Tibial artery (tissue), 4 donors: ENCODE results near the gene NCKIPSD.

Experiments used
- DNase-seq, 2 donors: peaks; one replicate each; pipeline ENCODE4 v3.0.0-alpha.2; 2019
- H3K27ac ChIP-seq, 2 donors: fragments of 200-600 bp; sonication (generic) in 1 of 2; 1 replicate in 1 of 2; 2 replicates in 1 of 2; pipeline ENCODE4 v1.5.1; 2018 to 2019; ENCODE audit warnings: mild to moderate bottlenecking in 1 of 2
- H3K27me3 ChIP-seq, 2 donors: fragments of 200-600 bp; sonication (generic) in 1 of 2; one replicate each; pipeline versions ENCODE4 v1.5.1 to v1.6.0; 2016 to 2019
- H3K36me3 ChIP-seq, 3 donors: fragments of 200-600 bp; sonication (generic) in 2 of 3; one replicate each; pipeline ENCODE4 v1.5.1; 2016 to 2019; ENCODE audit warnings: mild to moderate bottlenecking in 2 of 3
- H3K4me1 ChIP-seq, 4 donors: fragments of 200-600 bp; sonication (generic) in 2 of 4; 1 replicate in 3 of 4; 2 replicates in 1 of 4; pipeline ENCODE4 v1.5.1; 2016 to 2019
- H3K4me3 ChIP-seq, 2 donors: fragments of 200-600 bp; sonication (generic) in 1 of 2; 1 replicate in 1 of 2; 2 replicates in 1 of 2; pipeline ENCODE4 v1.5.1; 2018 to 2019; ENCODE audit warnings: mild to moderate bottlenecking in 2 of 2
- H3K9me3 ChIP-seq, 3 donors: fragments of 200-600 bp; sonication (generic) in 1 of 3; one replicate each; pipeline ENCODE4 v1.5.1; 2016 to 2019
- CTCF ChIP-seq, 2 experiments: fragments of 200-600 bp in 1 of 2; fragments of 450-650 bp in 1 of 2; IDR thresholded peaks; one replicate each; pipeline ENCODE4 v1.5.1; 2017 to 2019; ENCODE audit warnings: antibody characterized with exemption in 2 of 2, mild to moderate bottlenecking in 1 of 2, moderate library complexity in 1 of 2
- intact Hi-C: fragments of 100-400 bp; cut with DNase I; formaldehyde crosslinking; loops from one replicate; pipeline ENCODE4 v1.15.0; 2023; ENCODE audit warnings: low total_unique reads

The NCKIPSD gene

GRCh38 chr3:48637305-48637704 is 48.4 kb downstream of the NCKIPSD start:
- Histone ChIP-seq H3K9me3 (no peaks in the 10 kb centered on the region), H3K36me3 (peaks cover 12 to 16% (median 12%) of the 10 kb centered on the region in 3 donors)
- no peak for DNase-seq

GRCh38 chr3:48636149-48636655 is 49.5 kb downstream of the NCKIPSD start:
- intact Hi-C loops, result loop anchor here (10.0 kb wide), 1 partner anchor 171 kb away; a partner anchor contains a TSS

More at GRCh38 chr3:48637305-48637704, 48.4 kb downstream of the NCKIPSD start:
- TF ChIP-seq CTCF (IDR thresholded peaks at IDR 0.05), result no peak
- Histone ChIP-seq H3K27me3 (no peaks in the 10 kb centered on the region), H3K27ac (no peak overlapping the region), H3K4me3 (no peak overlapping the region), H3K4me1 (peaks cover 0 to 35% (median 31%) of the 10 kb centered on the region in 4 donors)
- intact Hi-C loops, result loop anchor here (10.0 kb wide), 1 partner anchor 173 kb away; a partner anchor contains a TSS

GRCh38 chr3:48635222-48636021 is 50.3 kb downstream of the NCKIPSD start, which contains the start of gene SLC26A6:
Gene SLC26A6, minus strand, starts transcription at chr3:48635461. Its CDS starts 68 bp downstream, at chr3:48635393.
- DNase-seq, result peak; percentile 96 to 98
- H3K27ac ChIP-seq, result peak within 1 kb of the TSS; percentile 83 to 85
- no peaks in the 10 kb centered on the region for H3K27me3 ChIP-seq
- peaks cover 30 to 34% (median 30%) of the 10 kb centered on the region in 3 donors for H3K36me3 ChIP-seq
- no peaks in the 10 kb centered on the region for H3K9me3 ChIP-seq
- H3K4me3 ChIP-seq, result peak within 1 kb of the TSS; percentile 78 to 90
- peak; percentile 37 to 50 for TF ChIP-seq CTCF (IDR thresholded peaks at IDR 0.05)
- intact Hi-C loops, result loop anchor here (10.0 kb wide), 1 partner anchor 171 kb away; a partner anchor contains a TSS
- H3K4me1 ChIP-seq, result peaks cover 0 to 47% (median 36%) of the 10 kb centered on the region in 4 donors

More at GRCh38 chr3:48636149-48636655, 49.5 kb downstream of the NCKIPSD start:
- Histone ChIP-seq H3K27me3 (no peaks in the 10 kb centered on the region), H3K4me3 (peak overlapping the region; percentile 78 to 90), H3K27ac (peak overlapping the region; percentile 83 to 85), H3K9me3 (no peaks in the 10 kb centered on the region), H3K36me3 (peaks cover 22 to 26% (median 23%) of the 10 kb centered on the region in 3 donors), H3K4me1 (peaks cover 0 to 45% (median 36%) of the 10 kb centered on the region in 4 donors)
- no peak for DNase-seq
- no peak for TF ChIP-seq CTCF (IDR thresholded peaks at IDR 0.05)

GRCh38 chr3:48634661-48635221 is 51.0 kb downstream of the NCKIPSD start:
- no peaks in the 10 kb centered on the region for H3K27me3 ChIP-seq
- H3K9me3 ChIP-seq, result no peaks in the 10 kb centered on the region
- DNase-seq, result peak; percentile 53 to 86
- intact Hi-C loops, result loop anchor here (10.0 kb wide), 1 partner anchor 170 kb away; a partner anchor contains a TSS
- H3K27ac ChIP-seq, result peak overlapping the region; percentile 83 to 85
- peaks cover 37 to 40% (median 37%) of the 10 kb centered on the region in 3 donors for H3K36me3 ChIP-seq
- peak overlapping the region; percentile 78 to 90 for H3K4me3 ChIP-seq
- TF ChIP-seq CTCF (IDR thresholded peaks at IDR 0.05), result no peak
- H3K4me1 ChIP-seq, result peaks cover 0 to 47% (median 36%) of the 10 kb centered on the region in 4 donors

GRCh38 chr3:48633743-48634142 is 52.0 kb downstream of the NCKIPSD start:
- no peak for TF ChIP-seq CTCF (IDR thresholded peaks at IDR 0.05)
- Histone ChIP-seq H3K4me1 (peaks cover 0 to 47% (median 36%) of the 10 kb centered on the region in 4 donors), H3K4me3 (peak overlapping the region; percentile 78 to 90), H3K36me3 (peaks cover 46 to 50% (median 47%) of the 10 kb centered on the region in 3 donors), H3K9me3 (no peaks in the 10 kb centered on the region), H3K27ac (peak overlapping the region; percentile 83 to 85), H3K27me3 (no peaks in the 10 kb centered on the region)
- intact Hi-C loops, result loop anchor here (10.0 kb wide), 1 partner anchor 169 kb away; a partner anchor contains a TSS
- no peak for DNase-seq
